Stimulated activated CD8-positive, alpha-beta memory T cell treated with anti-CD3 and anti-CD28 coated beads, Interleukin-2, amount 100 ng/mL, for 48 hours (primary cell): ENCODE data around the gene SSU72.
A peak's percentile ranks its signal among the peaks of the same experiment; 100 is the strongest.

Experiments
- DNase-seq, 2 donors: peaks; one replicate each; pipeline ENCODE4 v3.0.0-alpha.2; 2020; ENCODE audit warnings: low read depth in 2 of 2

SSU72 gene

GRCh38 chr1:1574721-1575537 lies at the start of gene SSU72:
Gene SSU72, minus strand, starts transcription at chr1:1574863. Its CDS starts 306 bp downstream, at chr1:1574557.
- DNase-seq: peak; percentile 91 to 93

GRCh38 chr1:1623631-1624442 lies 49.2 kb upstream of the SSU72 start:
- DNase-seq: no peak

GRCh38 chr1:1623181-1623630 lies 48.5 kb upstream of the SSU72 start:
- DNase-seq: no peak

- DNase-seq: no peak
Observed at GRCh38 chr1:1622788-1623094, 48.1 kb upstream of the SSU72 start.

- no peak for DNase-seq
Observed at GRCh38 chr1:1622010-1622787, 47.5 kb upstream of the SSU72 start.

GRCh38 chr1:1621173-1622009 lies 46.7 kb upstream of the SSU72 start:
- DNase-seq: no peak

- no peak for DNase-seq
Observed at GRCh38 chr1:1620433-1621139, 45.9 kb upstream of the SSU72 start.

- DNase-seq: no peak
Observed at GRCh38 chr1:1619917-1620361, 45.3 kb upstream of the SSU72 start.

- no peak for DNase-seq
Observed at GRCh38 chr1:1618396-1619068, 43.9 kb upstream of the SSU72 start.

- DNase-seq: no peak
Observed at GRCh38 chr1:1617925-1618324, 43.3 kb upstream of the SSU72 start.

- DNase-seq: no peak
Observed at GRCh38 chr1:1617516-1617915, 42.9 kb upstream of the SSU72 start.

GRCh38 chr1:1616838-1617237 lies 42.2 kb upstream of the SSU72 start:
- no peak for DNase-seq

GRCh38 chr1:1616045-1616790 lies 41.6 kb upstream of the SSU72 start:
- DNase-seq: no peak

- peak; percentile 94 to 98 for DNase-seq
Observed at GRCh38 chr1:1615256-1616044, 40.8 kb upstream of the SSU72 start, which contains the start of gene MIB2. Gene MIB2, plus strand, starts transcription at chr1:1615500. Its CDS starts 7,953 bp downstream, at chr1:1623453.

GRCh38 chr1:1614954-1615255 lies 40.2 kb upstream of the SSU72 start:
- no peak for DNase-seq

GRCh38 chr1:1614204-1614953 lies 39.7 kb upstream of the SSU72 start:
- peak; percentile 37 to 42 for DNase-seq

- no peak for DNase-seq
Observed at GRCh38 chr1:1613509-1614082, 38.9 kb upstream of the SSU72 start.

- no peak for DNase-seq
Observed at GRCh38 chr1:1612104-1612400, 37.4 kb upstream of the SSU72 start.
